Measurements from ENCODE around the gene RENBP. TPM values are rescaled to one million over a fixed set of nuclear protein-coding genes. Genes with fewer than 3 reads are reported as not detected.

RENBP gene
- total RNA-seq, 5 donors from 2014 or later (not counting 1 experiment from before 2014, with no cell fraction given): 10.2 to 23.5 (median 19.5) TPM

- WGBS (ENCODE audit: insufficient coverage): 0% methylated on average over 2 of the region's 19 CpGs
- Histone ChIP-seq H3K27ac (ENCODE audit: low read length) (no peak overlapping the region), H3K4me3 (ENCODE audit: control insufficient read depth in 1 of 2, extremely low read depth in 1 of 2, low read length in 1 of 2) (no peak overlapping the region), H3K27me3 (replicated peaks in 1 of 2; ENCODE audit: control insufficient read depth in 2 of 2, extremely low read depth in 1 of 2, insufficient read depth in 2 of 2, low read length in 1 of 2) (no peaks in the 10 kb centered on the region), H3K9me3 (no peaks in the 10 kb centered on the region), H3K36me3 (ENCODE audit: control insufficient read depth in 2 of 2, extremely low read depth in 1 of 2, insufficient read depth in 1 of 2, low read length in 1 of 2) (peaks cover 0 to 26% of the 10 kb centered on the region in 2 donors), H3K4me1 (ENCODE audit: control insufficient read depth in 1 of 2, extremely low read depth in 1 of 2, insufficient read depth in 2 of 2, low read length in 2 of 2) (peaks cover 5 to 63% of the 10 kb centered on the region in 2 experiments)
- DNase-seq: peak; percentile 49 to 85 (median 70)
- Mint-ChIP-seq H3K36me3 (peaks cover 6% of the 10 kb centered on the region), H3K4me3 (peak overlapping the region in 1 of 3 donors; percentile 52), H3K4me1 (peaks cover 19 to 23% (median 20%) of the 10 kb centered on the region in 3 donors), H3K27me3 (no peaks in the 10 kb centered on the region), H3K9me3 (no peaks in the 10 kb centered on the region), H3K27ac (peak overlapping the region; percentile 71 to 90)
- CTCF ChIA-PET: interaction anchor here (0.5 to 3.6 kb wide), 18 partner anchors 9 to 281 kb away, joined by 3 to 36 read pairs (median 4); partner anchors contain the start of genes ARHGAP4 (in 2 of the 2) and NAA10 (in 1 of the 2)
- POLR2A ChIA-PET: no interaction called here
- peak; percentile 79 to 85 (median 82) for ATAC-seq (replicated peaks in 1 of 4)
Observed at GRCh38 chrX:153947009-153947769, 2.7 kb upstream of the RENBP start.

GRCh38 chrX:153945956-153946943, 1.8 kb upstream of the RENBP start:
- Histone ChIP-seq H3K36me3 (ENCODE audit: control insufficient read depth in 2 of 2, extremely low read depth in 1 of 2, insufficient read depth in 1 of 2, low read length in 1 of 2) (peaks cover 0 to 18% of the 10 kb centered on the region in 2 donors), H3K27ac (ENCODE audit: low read length) (no peak overlapping the region), H3K27me3 (replicated peaks in 1 of 2; ENCODE audit: control insufficient read depth in 2 of 2, extremely low read depth in 1 of 2, insufficient read depth in 2 of 2, low read length in 1 of 2) (no peaks in the 10 kb centered on the region), H3K4me3 (ENCODE audit: control insufficient read depth in 1 of 2, extremely low read depth in 1 of 2, low read length in 1 of 2) (no peak overlapping the region), H3K4me1 (ENCODE audit: control insufficient read depth in 1 of 2, extremely low read depth in 1 of 2, insufficient read depth in 2 of 2, low read length in 2 of 2) (peaks cover 5 to 70% of the 10 kb centered on the region in 2 experiments), H3K9me3 (no peaks in the 10 kb centered on the region)
- peaks cover 6% of the 10 kb centered on the region for H3K36me3 Mint-ChIP-seq
- peak overlapping the region in 1 of 3 donors; percentile 86 for H3K4me3 Mint-ChIP-seq
- H3K4me1 Mint-ChIP-seq: peaks cover 22 to 25% (median 23%) of the 10 kb centered on the region in 3 donors
- ChIA-PET CTCF (interaction anchor here (0.6 to 3.6 kb wide), 15 partner anchors 8 to 280 kb away, joined by 3 to 36 read pairs (median 4); partner anchors contain the start of gene ARHGAP4 (in 1 of the 2)), POLR2A (no interaction called here)
- no peaks in the 10 kb centered on the region for H3K27me3 Mint-ChIP-seq
- ATAC-seq (replicated peaks in 1 of 4) (no peak), DNase-seq (no peak)
- H3K27ac Mint-ChIP-seq: peak overlapping the region in 1 of 2 donors; percentile 34
- no peaks in the 10 kb centered on the region for H3K9me3 Mint-ChIP-seq
- WGBS (ENCODE audit: insufficient coverage): 97% methylated on average over 6 of the region's 24 CpGs

- H3K4me3 ChIP-seq (ENCODE audit: control insufficient read depth in 1 of 2, extremely low read depth in 1 of 2, low read length in 1 of 2): peak overlapping the region; percentile 53
- H3K9me3 Mint-ChIP-seq: no peaks in the 10 kb centered on the region
- peak overlapping the region in 2 of 3 donors; percentile 75 to 86 for H3K4me3 Mint-ChIP-seq
- H3K27me3 ChIP-seq (replicated peaks in 1 of 2; ENCODE audit: control insufficient read depth in 2 of 2, extremely low read depth in 1 of 2, insufficient read depth in 2 of 2, low read length in 1 of 2): no peaks in the 10 kb centered on the region
- no peak for DNase-seq
- WGBS (ENCODE audit: insufficient coverage): 33% methylated on average over 2 of the region's 6 CpGs
- CTCF ChIA-PET: interaction anchor here (0.6 to 1.3 kb wide), 6 partner anchors 16 to 41 kb away, joined by 3 to 8 read pairs (median 4); no protein-coding TSS in a partner anchor
- no peak overlapping the region for H3K27ac ChIP-seq (ENCODE audit: low read length)
- peaks cover 5 to 69% of the 10 kb centered on the region in 2 experiments for H3K4me1 ChIP-seq (ENCODE audit: control insufficient read depth in 1 of 2, extremely low read depth in 1 of 2, insufficient read depth in 2 of 2, low read length in 2 of 2)
- peak in 3 of 4 experiments; percentile 11 to 27 (median 21) for ATAC-seq (replicated peaks in 1 of 4)
- POLR2A ChIA-PET: interaction anchor here (0.6 to 1.0 kb wide), 2 partner anchors 19 to 20 kb away, joined by 3 to 8 read pairs; no protein-coding TSS in a partner anchor
- peaks cover 0 to 4% of the 10 kb centered on the region in 2 donors for H3K36me3 ChIP-seq (ENCODE audit: control insufficient read depth in 2 of 2, extremely low read depth in 1 of 2, insufficient read depth in 1 of 2, low read length in 1 of 2)
- H3K36me3 Mint-ChIP-seq: peaks cover 3% of the 10 kb centered on the region
- no peaks in the 10 kb centered on the region for H3K9me3 ChIP-seq
- peaks cover 24 to 28% (median 27%) of the 10 kb centered on the region in 3 donors for H3K4me1 Mint-ChIP-seq
- H3K27me3 Mint-ChIP-seq: no peaks in the 10 kb centered on the region
- no peak overlapping the region for H3K27ac Mint-ChIP-seq
Observed at GRCh38 chrX:153944800-153945150, 332 bp upstream of the RENBP start.

GRCh38 chrX:153941336-153942252, 2.8 kb downstream of the RENBP start:
- ChIA-PET POLR2A (interaction anchor here in 1 of 2 donors (1.2 kb wide), 1 partner anchor 14 kb away, joined by 8 read pairs; no protein-coding TSS in a partner anchor), CTCF (no interaction called here)
- WGBS (ENCODE audit: insufficient coverage): no CpG with 5 or more reads among the region's 23 CpGs
- Mint-ChIP-seq H3K36me3 (no peaks in the 10 kb centered on the region), H3K27ac (peak overlapping the region; percentile 49 to 59), H3K9me3 (no peaks in the 10 kb centered on the region), H3K4me1 (peaks cover 12 to 19% (median 15%) of the 10 kb centered on the region in 3 donors), H3K27me3 (peaks cover 0 to 2% of the 10 kb centered on the region in 2 donors), H3K4me3 (peak overlapping the region; percentile 28 to 48 (median 47))
- ATAC-seq (replicated peaks in 1 of 4) (no peak), DNase-seq (no peak)
- Histone ChIP-seq H3K9me3 (no peaks in the 10 kb centered on the region), H3K27me3 (replicated peaks in 1 of 2; ENCODE audit: control insufficient read depth in 2 of 2, extremely low read depth in 1 of 2, insufficient read depth in 2 of 2, low read length in 1 of 2) (no peaks in the 10 kb centered on the region), H3K4me3 (ENCODE audit: control insufficient read depth in 1 of 2, extremely low read depth in 1 of 2, low read length in 1 of 2) (no peak overlapping the region), H3K36me3 (ENCODE audit: control insufficient read depth in 2 of 2, extremely low read depth in 1 of 2, insufficient read depth in 1 of 2, low read length in 1 of 2) (no peaks in the 10 kb centered on the region), H3K27ac (ENCODE audit: low read length) (no peak overlapping the region), H3K4me1 (ENCODE audit: control insufficient read depth in 1 of 2, extremely low read depth in 1 of 2, insufficient read depth in 2 of 2, low read length in 2 of 2) (peaks cover 3 to 39% of the 10 kb centered on the region in 2 experiments)

- DNase-seq: no peak
- no peak for ATAC-seq (replicated peaks in 1 of 4)
Observed at GRCh38 chrX:153939573-153939972, 4.9 kb downstream of the RENBP start.

More at GRCh38 chrX:153939573-153939972, 4.9 kb downstream of the RENBP start:
- H3K36me3 Mint-ChIP-seq: no peaks in the 10 kb centered on the region
- POLR2A ChIA-PET: no interaction called here
- H3K27me3 Mint-ChIP-seq: peaks cover 0 to 7% of the 10 kb centered on the region in 2 donors
- no peak overlapping the region for H3K4me3 Mint-ChIP-seq
- peaks cover 15 to 18% (median 16%) of the 10 kb centered on the region in 3 donors for H3K4me1 Mint-ChIP-seq
- Histone ChIP-seq H3K36me3 (ENCODE audit: control insufficient read depth in 2 of 2, extremely low read depth in 1 of 2, insufficient read depth in 1 of 2, low read length in 1 of 2) (no peaks in the 10 kb centered on the region), H3K4me1 (ENCODE audit: control insufficient read depth in 1 of 2, extremely low read depth in 1 of 2, insufficient read depth in 2 of 2, low read length in 2 of 2) (peaks cover 3 to 36% of the 10 kb centered on the region in 2 experiments), H3K9me3 (no peaks in the 10 kb centered on the region), H3K27me3 (replicated peaks in 1 of 2; ENCODE audit: control insufficient read depth in 2 of 2, extremely low read depth in 1 of 2, insufficient read depth in 2 of 2, low read length in 1 of 2) (no peaks in the 10 kb centered on the region), H3K27ac (ENCODE audit: low read length) (no peak overlapping the region), H3K4me3 (ENCODE audit: control insufficient read depth in 1 of 2, extremely low read depth in 1 of 2, low read length in 1 of 2) (no peak overlapping the region)
- CTCF ChIA-PET: no interaction called here
- WGBS (ENCODE audit: insufficient coverage): 93% methylated on average over 3 of the region's 7 CpGs
- no peaks in the 10 kb centered on the region for H3K9me3 Mint-ChIP-seq
- peak overlapping the region in 1 of 2 donors; percentile 4 for H3K27ac Mint-ChIP-seq

Measured in T-cell (primary cell).